Measurements from ENCODE around the gene SPTBN4. TPM values are rescaled to one million over a fixed set of nuclear protein-coding genes. Genes with fewer than 3 reads are reported as not detected.

SPTBN4 gene
- total RNA-seq, 1 experiment from 2014 or later: 1.9 TPM

GRCh38 chr19:40493778-40494177 is 27.0 kb downstream of the SPTBN4 start:
- no peaks in the 10 kb centered on the region for H3K36me3 ChIP-seq (ENCODE audit: low read depth, low read length)
- H3K4me3 ChIP-seq (ENCODE audit: low read length): no peak overlapping the region
- no peaks in the 10 kb centered on the region for H3K9me2 ChIP-seq (replicated peaks; ENCODE audit: low read length)
- no peak for TF ChIP-seq EZH2 (IDR thresholded peaks at IDR 0.05; ENCODE audit: low read length, unreplicated experiment)
- no peak for TF ChIP-seq CTCF (conservative IDR thresholded peaks at IDR 0.05; ENCODE audit: low read depth, low read length)
- no peak for TF ChIP-seq EZH2phosphoT487 (IDR thresholded peaks at IDR 0.05; ENCODE audit: borderline replicate concordance, low read length)
- CTCF ChIA-PET: no interaction called here
- DNase-seq (no peak), ATAC-seq (no peak)
- no peak overlapping the region for H3K9ac ChIP-seq (ENCODE audit: low read length)
- no peaks in the 10 kb centered on the region for H3K27me3 ChIP-seq (ENCODE audit: low read length)
- POLR2A ChIA-PET (ENCODE audit: unreplicated experiment): no interaction called here
- no peaks in the 10 kb centered on the region for H3K79me2 ChIP-seq (ENCODE audit: low read length)
- H3F3A ChIP-seq (ENCODE audit: low read length, unreplicated experiment): no peaks in the 10 kb centered on the region
- BruUV-seq (replicated peaks): no TSS peak
- H3K27ac ChIP-seq (ENCODE audit: low read length): no peak overlapping the region
- no peaks in the 10 kb centered on the region for H3K4me1 ChIP-seq (ENCODE audit: insufficient read depth, low read length)
- intact Hi-C loops (cut with micrococcal nuclease): no loop called here
- no peaks in the 10 kb centered on the region for H3K9me3 ChIP-seq (ENCODE audit: low read length)
- no peaks in the 10 kb centered on the region for H4K20me1 ChIP-seq (ENCODE audit: low read length)
- H2AFZ ChIP-seq (ENCODE audit: low read length): no peak overlapping the region
- no peak overlapping the region for H3K4me2 ChIP-seq (ENCODE audit: low read length)

- Histone ChIP-seq H3K27ac (ENCODE audit: low read length) (no peak overlapping the region), H3K79me2 (ENCODE audit: low read length) (no peaks in the 10 kb centered on the region), H3F3A (ENCODE audit: low read length, unreplicated experiment) (no peaks in the 10 kb centered on the region), H3K36me3 (ENCODE audit: low read depth, low read length) (no peaks in the 10 kb centered on the region), H2AFZ (ENCODE audit: low read length) (no peak overlapping the region), H3K4me2 (ENCODE audit: low read length) (no peak overlapping the region), H4K20me1 (ENCODE audit: low read length) (no peaks in the 10 kb centered on the region), H3K27me3 (ENCODE audit: low read length) (no peaks in the 10 kb centered on the region), H3K4me1 (ENCODE audit: insufficient read depth, low read length) (no peaks in the 10 kb centered on the region), H3K9me3 (ENCODE audit: low read length) (no peaks in the 10 kb centered on the region), H3K9ac (ENCODE audit: low read length) (no peak overlapping the region), H3K9me2 (replicated peaks; ENCODE audit: low read length) (no peaks in the 10 kb centered on the region), H3K4me3 (ENCODE audit: low read length) (no peak overlapping the region)
- ATAC-seq (no peak), DNase-seq (no peak)
- TF ChIP-seq CTCF (conservative IDR thresholded peaks at IDR 0.05; ENCODE audit: low read depth, low read length): no peak
- POLR2A ChIA-PET (ENCODE audit: unreplicated experiment): no interaction called here
- CTCF ChIA-PET: no interaction called here
- intact Hi-C loops (cut with micrococcal nuclease): no loop called here
- BruUV-seq (replicated peaks): no TSS peak
These were observed 27.5 kb downstream of the SPTBN4 start for GRCh38 chr19:40494191-40494838.

GRCh38 chr19:40497214-40497613 is 30.4 kb downstream of the SPTBN4 start:
- TF ChIP-seq CTCF (conservative IDR thresholded peaks at IDR 0.05; ENCODE audit: low read depth, low read length): no peak
- no peak for TF ChIP-seq EZH2phosphoT487 (IDR thresholded peaks at IDR 0.05; ENCODE audit: borderline replicate concordance, low read length)
- no peak for TF ChIP-seq EZH2 (IDR thresholded peaks at IDR 0.05; ENCODE audit: low read length, unreplicated experiment)
- no peak overlapping the region for H2AFZ ChIP-seq (ENCODE audit: low read length)

More at GRCh38 chr19:40497214-40497613, 30.4 kb downstream of the SPTBN4 start:
- ATAC-seq (no peak), DNase-seq (no peak)
- H3F3A ChIP-seq (ENCODE audit: low read length, unreplicated experiment): no peaks in the 10 kb centered on the region
- H3K36me3 ChIP-seq (ENCODE audit: low read depth, low read length): no peaks in the 10 kb centered on the region
- H3K9me3 ChIP-seq (ENCODE audit: low read length): no peaks in the 10 kb centered on the region
- H3K79me2 ChIP-seq (ENCODE audit: low read length): no peaks in the 10 kb centered on the region
- BruUV-seq (replicated peaks): no TSS peak
- H4K20me1 ChIP-seq (ENCODE audit: low read length): no peaks in the 10 kb centered on the region
- H3K27me3 ChIP-seq (ENCODE audit: low read length): no peaks in the 10 kb centered on the region
- no peak overlapping the region for H3K27ac ChIP-seq (ENCODE audit: low read length)
- POLR2A ChIA-PET (ENCODE audit: unreplicated experiment): no interaction called here
- no peak overlapping the region for H3K4me3 ChIP-seq (ENCODE audit: low read length)
- CTCF ChIA-PET: no interaction called here
- H3K9me2 ChIP-seq (replicated peaks; ENCODE audit: low read length): no peaks in the 10 kb centered on the region
- H3K4me1 ChIP-seq (ENCODE audit: insufficient read depth, low read length): no peaks in the 10 kb centered on the region
- H3K4me2 ChIP-seq (ENCODE audit: low read length): no peak overlapping the region
- intact Hi-C loops (cut with micrococcal nuclease): no loop called here
- H3K9ac ChIP-seq (ENCODE audit: low read length): no peak overlapping the region
